GM23338 (cell line): Measurements from ENCODE around the gene NETO2. TPM values are rescaled to one million over a fixed set of nuclear protein-coding genes. Genes with fewer than 3 reads are reported as not detected.
A peak's percentile ranks its signal among the peaks of the same experiment; 100 is the strongest.

Experiments
- ATAC-seq: fragments of 200-7000 bp; cut with Tn5 transposase; 3 replicates; pipeline ENCODE4 v1.9.1; 2020
- DNase-seq: peaks from one replicate; pipeline ENCODE4 v3.0.0-alpha.2; 2015; ENCODE audit warnings: low spot score
- H2AFZ ChIP-seq: fragments of 200-600 bp; sonication (generic); 2 replicates; pipeline ENCODE4 v1.8.0; 2016; ENCODE audit warnings: antibody characterized with exemption, mild to moderate bottlenecking, moderate library complexity
- H3F3A ChIP-seq: fragments of 200-600 bp; sonication (generic); replicated peaks from 2 replicates; pipeline ENCODE4 v1.8.0; 2017; ENCODE audit warnings: antibody characterized with exemption, mixed run types, low read depth
- H3K27ac ChIP-seq: fragments of 200-600 bp; sonication (generic); 2 replicates; pipeline ENCODE4 v1.6.1; 2016; ENCODE audit warnings: low read depth
- H3K27me3 ChIP-seq: fragments of 200-600 bp; sonication (generic); 2 replicates; pipeline ENCODE4 v1.8.0; 2016; ENCODE audit warnings: mild to moderate bottlenecking, mixed run types, moderate library complexity; ENCODE audit not compliant: insufficient read depth
- H3K36me3 ChIP-seq: fragments of 200-600 bp; sonication (generic); 2 replicates; pipeline ENCODE4 v1.8.0; 2016; ENCODE audit warnings: mild to moderate bottlenecking; ENCODE audit not compliant: insufficient read depth
- H3K4me1 ChIP-seq: fragments of 200-600 bp; sonication (generic); 2 replicates; pipeline ENCODE4 v1.8.0; 2016; ENCODE audit warnings: mild to moderate bottlenecking, moderate library complexity; ENCODE audit not compliant: insufficient read depth
- H3K4me2 ChIP-seq: fragments of 200-600 bp; sonication (generic); 2 replicates; pipeline ENCODE4 v1.7.1; 2017; ENCODE audit warnings: mixed run types
- H3K4me3 ChIP-seq: fragments of 200-600 bp; sonication (generic); 2 replicates; pipeline ENCODE4 v1.6.1; 2016; ENCODE audit warnings: mixed run types
- H3K79me2 ChIP-seq: fragments of 200-600 bp; sonication (generic); replicated peaks from 2 replicates; pipeline ENCODE4 v1.8.0; 2017; ENCODE audit warnings: mild to moderate bottlenecking; ENCODE audit not compliant: insufficient read depth
- H3K9me2 ChIP-seq: fragments of 200-600 bp; sonication (generic); 2 replicates; pipeline ENCODE4 v1.8.0; 2017; ENCODE audit not compliant: insufficient read depth
- H4K20me1 ChIP-seq: fragments of 200-600 bp; sonication (generic); replicated peaks from 2 replicates; pipeline ENCODE4 v1.8.0; 2017; ENCODE audit warnings: mild to moderate bottlenecking; ENCODE audit not compliant: insufficient read depth
- H3K27ac Mint-ChIP-seq: 2 replicates; pipeline ENCODE4 v1.8.0; 2020; ENCODE audit warnings: inconsistent platforms, mild to moderate bottlenecking, moderate library complexity, mixed read lengths
- H3K27me3 Mint-ChIP-seq: 3 replicates; pipeline ENCODE4 v1.8.0; 2022; ENCODE audit warnings: low read depth, mild to moderate bottlenecking, moderate library complexity, mixed read lengths, inconsistent platforms; ENCODE audit not compliant: insufficient read depth, poor library complexity
- H3K36me3 Mint-ChIP-seq: 3 replicates; pipeline ENCODE4 v1.8.0; 2021; ENCODE audit warnings: low read depth, mild to moderate bottlenecking, inconsistent platforms, moderate library complexity, mixed read lengths
- H3K4me1 Mint-ChIP-seq: 3 replicates; pipeline ENCODE4 v1.8.0; 2020; ENCODE audit warnings: mild to moderate bottlenecking, inconsistent platforms, mixed read lengths
- H3K4me3 Mint-ChIP-seq: 3 replicates; pipeline ENCODE4 v1.8.0; 2021; ENCODE audit warnings: moderate library complexity, mild to moderate bottlenecking, inconsistent platforms, mixed read lengths
- H3K9me3 Mint-ChIP-seq: 3 replicates; pipeline ENCODE4 v1.8.0; 2020; ENCODE audit warnings: moderate library complexity, mild to moderate bottlenecking, inconsistent platforms, mixed read lengths
- EZH2phosphoT487 ChIP-seq: fragments of 200-600 bp; sonication (generic); IDR thresholded peaks from one replicate; pipeline ENCODE4 v1.8.1; 2018; ENCODE audit warnings: antibody characterized with exemption; ENCODE audit not compliant: unreplicated experiment
- JUNB ChIP-seq: IDR thresholded peaks from one replicate; pipeline ENCODE4 v1.6.1; 2016; ENCODE audit warnings: antibody characterized with exemption; ENCODE audit not compliant: unreplicated experiment
- POLR2AphosphoS5 ChIP-seq: IDR thresholded peaks from 2 replicates; pipeline ENCODE4 v1.6.1; 2016; ENCODE audit warnings: antibody characterized with exemption, low read depth
- ZNF331 ChIP-seq: fragments of 250-450 bp; sonication (Bioruptor Pico); IDR thresholded peaks from 2 replicates; pipeline ENCODE4 v1.5.0; 2020; ENCODE audit warnings: low read depth, mild to moderate bottlenecking, moderate library complexity
- polyA plus RNA-seq: library from polyadenylated mRNA; unstranded; fragments of >200 nt; fragmentation: Nextera tagmentation; extraction: Ambion mirVana; gene quantifications from 2 replicates; pipeline ENCODE4 v1.2.1, GENCODE V29; 2016
- total RNA-seq: library from RNA; depleted of rRNA; stranded (reverse); fragments of >200 nt; shearing (Covaris generic); gene quantifications from 2 replicates; pipeline ENCODE4 v1.2.3, GENCODE V29; 2014
- TF ChIP-seq, protein P1 (sequence below), 2 experiments: fragments of 200-600 bp in 1 of 2; sonication (generic) in 1 of 2; conservative IDR thresholded peaks; 2 replicates each; pipeline versions ENCODE4 v1.5.1 to v1.6.1; 2016 to 2017; ENCODE audit warnings: antibody characterized with exemption in 2 of 2, low read depth in 2 of 2, mild to moderate bottlenecking in 2 of 2, moderate library complexity in 1 of 2
- TF ChIP-seq, protein P2 (sequence below): IDR thresholded peaks from one replicate; pipeline ENCODE4 v1.6.1; 2018; ENCODE audit warnings: antibody characterized with exemption; ENCODE audit not compliant: unreplicated experiment
- TF ChIP-seq, protein P3 (sequence below): IDR thresholded peaks from 2 replicates; pipeline ENCODE4 v1.6.1; 2016; ENCODE audit warnings: antibody characterized with exemption
- TF ChIP-seq, protein P4 (sequence below): fragments of 250-450 bp; sonication (Bioruptor Pico); IDR thresholded peaks from 2 replicates; pipeline ENCODE4 v1.5.0; 2020; ENCODE audit warnings: mild to moderate bottlenecking, moderate library complexity

The NETO2 gene
- total and polyA plus RNA-seq, 2 experiments from 2014 or later = 6.6 to 10.6 TPM

DNA sequence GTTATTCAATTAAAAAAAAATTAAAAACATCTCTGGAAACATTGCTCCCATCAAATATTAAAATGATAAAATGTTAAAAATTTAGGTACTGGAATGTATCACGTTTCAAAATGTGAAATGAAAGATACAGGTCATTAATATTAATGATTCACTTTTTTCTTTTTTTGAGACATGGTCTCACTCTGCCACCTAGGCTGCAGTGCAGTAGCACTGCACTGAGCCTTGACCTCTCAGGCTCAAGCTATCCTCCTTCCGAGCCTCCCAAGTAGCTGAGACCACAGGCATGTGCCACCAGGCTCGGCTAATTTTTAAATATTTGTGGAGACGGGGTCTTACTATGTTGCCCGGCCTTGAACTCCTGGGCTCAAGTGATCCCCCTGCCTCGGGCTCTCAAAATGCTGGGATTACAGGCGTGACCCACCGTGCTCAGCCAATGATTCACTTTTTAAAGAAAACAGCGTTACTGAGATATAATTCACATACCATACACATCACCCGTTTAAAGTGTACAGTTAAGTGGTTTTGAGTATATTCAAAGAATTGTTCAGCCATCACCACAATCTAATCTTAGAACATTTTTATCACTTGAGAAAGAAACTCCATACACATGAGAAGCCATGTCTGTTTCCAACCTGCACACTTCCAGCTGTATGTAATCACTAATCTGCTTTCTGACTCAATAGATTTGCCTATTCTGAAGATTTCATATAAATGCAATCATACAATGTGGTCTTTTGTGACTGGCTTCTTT is 19.1 kb upstream of the NETO2 start:
- H3K4me2 ChIP-seq = no peak overlapping the region
- Mint-ChIP-seq H3K36me3 (no peaks in the 10 kb centered on the region), H3K4me1 (peaks cover 22% of the 10 kb centered on the region), H3K27me3 (peaks cover 4% of the 10 kb centered on the region), H3K4me3 (no peak overlapping the region), H3K27ac (no peak overlapping the region), H3K9me3 (no peaks in the 10 kb centered on the region; the same call in 2 of the 3 replicates)
- H3K79me2 ChIP-seq = no peaks in the 10 kb centered on the region
- ATAC-seq = peak; percentile 50
- H3K9me2 ChIP-seq = no peaks in the 10 kb centered on the region
- no peak overlapping the region for H2AFZ ChIP-seq
- no peaks in the 10 kb centered on the region for H3K27me3 ChIP-seq
- H4K20me1 ChIP-seq = no peaks in the 10 kb centered on the region
- no peaks in the 10 kb centered on the region for H3K36me3 ChIP-seq
- no peaks in the 10 kb centered on the region for H3F3A ChIP-seq
- peak; percentile 16 for DNase-seq
- H3K27ac ChIP-seq = no peak overlapping the region
- H3K4me3 ChIP-seq = no peak overlapping the region
- TF ChIP-seq POLR2AphosphoS5 = no peak
- TF ChIP-seq, protein P1, sequence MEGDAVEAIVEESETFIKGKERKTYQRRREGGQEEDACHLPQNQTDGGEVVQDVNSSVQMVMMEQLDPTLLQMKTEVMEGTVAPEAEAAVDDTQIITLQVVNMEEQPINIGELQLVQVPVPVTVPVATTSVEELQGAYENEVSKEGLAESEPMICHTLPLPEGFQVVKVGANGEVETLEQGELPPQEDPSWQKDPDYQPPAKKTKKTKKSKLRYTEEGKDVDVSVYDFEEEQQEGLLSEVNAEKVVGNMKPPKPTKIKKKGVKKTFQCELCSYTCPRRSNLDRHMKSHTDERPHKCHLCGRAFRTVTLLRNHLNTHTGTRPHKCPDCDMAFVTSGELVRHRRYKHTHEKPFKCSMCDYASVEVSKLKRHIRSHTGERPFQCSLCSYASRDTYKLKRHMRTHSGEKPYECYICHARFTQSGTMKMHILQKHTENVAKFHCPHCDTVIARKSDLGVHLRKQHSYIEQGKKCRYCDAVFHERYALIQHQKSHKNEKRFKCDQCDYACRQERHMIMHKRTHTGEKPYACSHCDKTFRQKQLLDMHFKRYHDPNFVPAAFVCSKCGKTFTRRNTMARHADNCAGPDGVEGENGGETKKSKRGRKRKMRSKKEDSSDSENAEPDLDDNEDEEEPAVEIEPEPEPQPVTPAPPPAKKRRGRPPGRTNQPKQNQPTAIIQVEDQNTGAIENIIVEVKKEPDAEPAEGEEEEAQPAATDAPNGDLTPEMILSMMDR (conservative IDR thresholded peaks at IDR 0.05; ENCODE audit: low read depth in 2 of 2) = peak; percentile 34 to 44; a peak in 3 of 4 replicates
- peaks cover 20% of the 10 kb centered on the region for H3K4me1 ChIP-seq

DNA sequence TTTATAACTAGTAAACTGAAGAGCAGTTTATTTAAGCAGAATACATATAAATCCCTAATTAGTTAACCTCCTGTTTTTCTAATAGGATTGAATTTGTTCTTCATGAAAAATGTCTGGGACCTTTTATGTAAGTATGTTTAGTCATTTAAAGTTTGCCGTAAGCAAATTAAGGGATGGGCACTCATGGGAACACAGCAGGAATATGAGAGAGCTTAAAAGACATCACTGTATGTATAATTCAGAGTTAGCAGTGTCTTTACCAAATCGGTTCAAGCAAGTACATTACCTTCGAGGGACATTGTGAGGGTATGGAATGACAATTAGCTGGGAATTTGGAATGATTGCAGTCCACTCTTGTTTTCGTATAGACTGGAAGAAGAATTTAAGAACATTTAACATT is 17.7 kb upstream of the NETO2 start:
- H3K36me3 ChIP-seq = no peaks in the 10 kb centered on the region
- Mint-ChIP-seq H3K9me3 (no peaks in the 10 kb centered on the region), H3K36me3 (no peaks in the 10 kb centered on the region), H3K27ac (no peak overlapping the region), H3K27me3 (no peaks in the 10 kb centered on the region), H3K4me3 (no peak overlapping the region), H3K4me1 (peaks cover 12% of the 10 kb centered on the region; the same call in 2 of the 3 replicates)
- no peak overlapping the region for H3K4me3 ChIP-seq
- no peaks in the 10 kb centered on the region for H3K79me2 ChIP-seq
- no peaks in the 10 kb centered on the region for H3K27me3 ChIP-seq
- no peaks in the 10 kb centered on the region for H3K9me2 ChIP-seq
- H3K4me2 ChIP-seq = no peak overlapping the region
- H3K27ac ChIP-seq = no peak overlapping the region
- H3K4me1 ChIP-seq = peaks cover 8% of the 10 kb centered on the region; the same call in 1 of the 2 replicates
- ATAC-seq (no peak), DNase-seq (no peak)
- H2AFZ ChIP-seq = no peak overlapping the region
- H4K20me1 ChIP-seq = no peaks in the 10 kb centered on the region
- no peaks in the 10 kb centered on the region for H3F3A ChIP-seq
- TF ChIP-seq, protein P2, sequence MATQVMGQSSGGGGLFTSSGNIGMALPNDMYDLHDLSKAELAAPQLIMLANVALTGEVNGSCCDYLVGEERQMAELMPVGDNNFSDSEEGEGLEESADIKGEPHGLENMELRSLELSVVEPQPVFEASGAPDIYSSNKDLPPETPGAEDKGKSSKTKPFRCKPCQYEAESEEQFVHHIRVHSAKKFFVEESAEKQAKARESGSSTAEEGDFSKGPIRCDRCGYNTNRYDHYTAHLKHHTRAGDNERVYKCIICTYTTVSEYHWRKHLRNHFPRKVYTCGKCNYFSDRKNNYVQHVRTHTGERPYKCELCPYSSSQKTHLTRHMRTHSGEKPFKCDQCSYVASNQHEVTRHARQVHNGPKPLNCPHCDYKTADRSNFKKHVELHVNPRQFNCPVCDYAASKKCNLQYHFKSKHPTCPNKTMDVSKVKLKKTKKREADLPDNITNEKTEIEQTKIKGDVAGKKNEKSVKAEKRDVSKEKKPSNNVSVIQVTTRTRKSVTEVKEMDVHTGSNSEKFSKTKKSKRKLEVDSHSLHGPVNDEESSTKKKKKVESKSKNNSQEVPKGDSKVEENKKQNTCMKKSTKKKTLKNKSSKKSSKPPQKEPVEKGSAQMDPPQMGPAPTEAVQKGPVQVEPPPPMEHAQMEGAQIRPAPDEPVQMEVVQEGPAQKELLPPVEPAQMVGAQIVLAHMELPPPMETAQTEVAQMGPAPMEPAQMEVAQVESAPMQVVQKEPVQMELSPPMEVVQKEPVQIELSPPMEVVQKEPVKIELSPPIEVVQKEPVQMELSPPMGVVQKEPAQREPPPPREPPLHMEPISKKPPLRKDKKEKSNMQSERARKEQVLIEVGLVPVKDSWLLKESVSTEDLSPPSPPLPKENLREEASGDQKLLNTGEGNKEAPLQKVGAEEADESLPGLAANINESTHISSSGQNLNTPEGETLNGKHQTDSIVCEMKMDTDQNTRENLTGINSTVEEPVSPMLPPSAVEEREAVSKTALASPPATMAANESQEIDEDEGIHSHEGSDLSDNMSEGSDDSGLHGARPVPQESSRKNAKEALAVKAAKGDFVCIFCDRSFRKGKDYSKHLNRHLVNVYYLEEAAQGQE = no peak
- TF ChIP-seq EZH2phosphoT487 (no peak), JUNB (no peak), POLR2AphosphoS5 (no peak), ZNF331 (CRISPR knock-in tag) (no peak)
- TF ChIP-seq, protein P3, sequence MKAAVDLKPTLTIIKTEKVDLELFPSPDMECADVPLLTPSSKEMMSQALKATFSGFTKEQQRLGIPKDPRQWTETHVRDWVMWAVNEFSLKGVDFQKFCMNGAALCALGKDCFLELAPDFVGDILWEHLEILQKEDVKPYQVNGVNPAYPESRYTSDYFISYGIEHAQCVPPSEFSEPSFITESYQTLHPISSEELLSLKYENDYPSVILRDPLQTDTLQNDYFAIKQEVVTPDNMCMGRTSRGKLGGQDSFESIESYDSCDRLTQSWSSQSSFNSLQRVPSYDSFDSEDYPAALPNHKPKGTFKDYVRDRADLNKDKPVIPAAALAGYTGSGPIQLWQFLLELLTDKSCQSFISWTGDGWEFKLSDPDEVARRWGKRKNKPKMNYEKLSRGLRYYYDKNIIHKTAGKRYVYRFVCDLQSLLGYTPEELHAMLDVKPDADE = no peak
- TF ChIP-seq, protein P4, sequence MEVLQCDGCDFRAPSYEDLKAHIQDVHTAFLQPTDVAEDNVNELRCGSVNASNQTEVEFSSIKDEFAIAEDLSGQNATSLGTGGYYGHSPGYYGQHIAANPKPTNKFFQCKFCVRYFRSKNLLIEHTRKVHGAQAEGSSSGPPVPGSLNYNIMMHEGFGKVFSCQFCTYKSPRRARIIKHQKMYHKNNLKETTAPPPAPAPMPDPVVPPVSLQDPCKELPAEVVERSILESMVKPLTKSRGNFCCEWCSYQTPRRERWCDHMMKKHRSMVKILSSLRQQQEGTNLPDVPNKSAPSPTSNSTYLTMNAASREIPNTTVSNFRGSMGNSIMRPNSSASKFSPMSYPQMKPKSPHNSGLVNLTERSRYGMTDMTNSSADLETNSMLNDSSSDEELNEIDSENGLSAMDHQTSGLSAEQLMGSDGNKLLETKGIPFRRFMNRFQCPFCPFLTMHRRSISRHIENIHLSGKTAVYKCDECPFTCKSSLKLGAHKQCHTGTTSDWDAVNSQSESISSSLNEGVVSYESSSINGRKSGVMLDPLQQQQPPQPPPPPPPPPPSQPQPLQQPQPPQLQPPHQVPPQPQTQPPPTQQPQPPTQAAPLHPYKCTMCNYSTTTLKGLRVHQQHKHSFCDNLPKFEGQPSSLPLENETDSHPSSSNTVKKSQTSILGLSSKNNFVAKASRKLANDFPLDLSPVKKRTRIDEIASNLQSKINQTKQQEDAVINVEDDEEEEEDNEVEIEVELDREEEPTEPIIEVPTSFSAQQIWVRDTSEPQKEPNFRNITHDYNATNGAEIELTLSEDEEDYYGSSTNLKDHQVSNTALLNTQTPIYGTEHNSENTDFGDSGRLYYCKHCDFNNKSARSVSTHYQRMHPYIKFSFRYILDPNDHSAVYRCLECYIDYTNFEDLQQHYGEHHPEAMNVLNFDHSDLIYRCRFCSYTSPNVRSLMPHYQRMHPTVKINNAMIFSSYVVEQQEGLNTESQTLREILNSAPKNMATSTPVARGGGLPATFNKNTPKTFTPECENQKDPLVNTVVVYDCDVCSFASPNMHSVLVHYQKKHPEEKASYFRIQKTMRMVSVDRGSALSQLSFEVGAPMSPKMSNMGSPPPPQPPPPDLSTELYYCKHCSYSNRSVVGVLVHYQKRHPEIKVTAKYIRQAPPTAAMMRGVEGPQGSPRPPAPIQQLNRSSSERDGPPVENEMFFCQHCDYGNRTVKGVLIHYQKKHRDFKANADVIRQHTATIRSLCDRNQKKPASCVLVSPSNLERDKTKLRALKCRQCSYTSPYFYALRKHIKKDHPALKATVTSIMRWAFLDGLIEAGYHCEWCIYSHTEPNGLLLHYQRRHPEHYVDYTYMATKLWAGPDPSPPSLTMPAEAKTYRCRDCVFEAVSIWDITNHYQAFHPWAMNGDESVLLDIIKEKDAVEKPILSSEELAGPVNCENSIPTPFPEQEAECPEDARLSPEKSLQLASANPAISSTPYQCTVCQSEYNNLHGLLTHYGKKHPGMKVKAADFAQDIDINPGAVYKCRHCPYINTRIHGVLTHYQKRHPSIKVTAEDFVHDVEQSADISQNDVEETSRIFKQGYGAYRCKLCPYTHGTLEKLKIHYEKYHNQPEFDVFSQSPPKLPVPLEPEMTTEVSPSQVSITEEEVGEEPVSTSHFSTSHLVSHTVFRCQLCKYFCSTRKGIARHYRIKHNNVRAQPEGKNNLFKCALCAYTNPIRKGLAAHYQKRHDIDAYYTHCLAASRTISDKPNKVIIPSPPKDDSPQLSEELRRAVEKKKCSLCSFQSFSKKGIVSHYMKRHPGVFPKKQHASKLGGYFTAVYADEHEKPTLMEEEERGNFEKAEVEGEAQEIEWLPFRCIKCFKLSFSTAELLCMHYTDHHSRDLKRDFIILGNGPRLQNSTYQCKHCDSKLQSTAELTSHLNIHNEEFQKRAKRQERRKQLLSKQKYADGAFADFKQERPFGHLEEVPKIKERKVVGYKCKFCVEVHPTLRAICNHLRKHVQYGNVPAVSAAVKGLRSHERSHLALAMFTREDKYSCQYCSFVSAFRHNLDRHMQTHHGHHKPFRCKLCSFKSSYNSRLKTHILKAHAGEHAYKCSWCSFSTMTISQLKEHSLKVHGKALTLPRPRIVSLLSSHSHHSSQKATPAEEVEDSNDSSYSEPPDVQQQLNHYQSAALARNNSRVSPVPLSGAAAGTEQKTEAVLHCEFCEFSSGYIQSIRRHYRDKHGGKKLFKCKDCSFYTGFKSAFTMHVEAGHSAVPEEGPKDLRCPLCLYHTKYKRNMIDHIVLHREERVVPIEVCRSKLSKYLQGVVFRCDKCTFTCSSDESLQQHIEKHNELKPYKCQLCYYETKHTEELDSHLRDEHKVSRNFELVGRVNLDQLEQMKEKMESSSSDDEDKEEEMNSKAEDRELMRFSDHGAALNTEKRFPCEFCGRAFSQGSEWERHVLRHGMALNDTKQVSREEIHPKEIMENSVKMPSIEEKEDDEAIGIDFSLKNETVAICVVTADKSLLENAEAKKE (CRISPR knock-in tag) = no peak
